HCT116 (cell line): ENCODE data around the gene RMI1. TPM values are rescaled to one million over a fixed set of nuclear protein-coding genes. Genes with fewer than 3 reads are reported as not detected.

Experiments
- ATAC-seq: fragments of 200-7000 bp; cut with Tn5 transposase; 2 replicates; pipeline ENCODE4 v1.9.1; 2020; ENCODE audit warnings: mild to moderate bottlenecking, moderate library complexity
- BruUV-seq: library from RNA; stranded (reverse); fragments of 400-500 nt; replicated peaks from 2 replicates; lab custom pipeline; 2021; lab: Mats Ljungman, UMichigan
- CTCF ChIA-PET: fragments of 300-600 bp; sonication (Branson Sonifier 250); formaldehyde crosslinking; loops from one replicate; lab custom pipeline; 2021; ENCODE audit warnings: antibody characterized with exemption; lab: Charles Lee
- POLR2A ChIA-PET: fragments of 300-600, 350-600 bp; sonication (Branson Sonifier 250); formaldehyde crosslinking; loops from one replicate; lab custom pipeline; 2021; ENCODE audit warnings: antibody characterized with exemption; lab: Charles Lee
- RAD21 ChIA-PET, 2 experiments: fragments of 300-600 bp; sonication (Branson Sonifier 250); formaldehyde crosslinking; loops; one replicate each; lab custom pipeline; 2023; ENCODE audit warnings: low total read pairs in 2 of 2; ENCODE audit not compliant: uncharacterized antibody in 2 of 2, unreplicated experiment in 2 of 2, low non-redundant PET in 1 of 2; lab: Charles Lee
- DNase-seq: peaks from one replicate; pipeline ENCODE4 v3.0.0-alpha.2; 2010; ENCODE audit warnings: low read depth, low spot score
- H2AFZ ChIP-seq: fragments of 200-600 bp; shearing (Covaris generic), sonication (generic); 2 replicates; pipeline ENCODE4 v1.6.1; 2017; ENCODE audit warnings: low read depth, mixed run types, mixed read lengths, antibody characterized with exemption, low read length; ENCODE audit not compliant: poor library complexity, severe bottlenecking
- H3K27ac ChIP-seq: 2 replicates; pipeline ENCODE4 v1.5.1; 2012; ENCODE audit warnings: low read depth, low read length
- H3K27me3 ChIP-seq: fragments of 200-600 bp; sonication (generic); 2 replicates; pipeline ENCODE4 v1.6.1; 2016; ENCODE audit warnings: mixed run types, low read length, mixed read lengths; ENCODE audit not compliant: insufficient read depth
- H3K36me3 ChIP-seq, 2 experiments: fragments of 200-500 bp in 1 of 2; fragments of 200-600 bp in 1 of 2; sonication (Bioruptor generic) in 1 of 2; sonication (generic) in 1 of 2; 2 replicates each; pipeline versions ENCODE4 v1.5.1 to v1.6.1; 2014 to 2016; ENCODE audit warnings: low read length in 2 of 2, inconsistent platforms in 1 of 2, mixed read lengths in 1 of 2, mixed run types in 1 of 2; ENCODE audit not compliant: insufficient read depth in 2 of 2, control insufficient read depth in 1 of 2
- H3K4me1 ChIP-seq, 2 experiments: fragments of 200-600 bp in 1 of 2; sonication (generic) in 1 of 2; 2 replicates each; pipeline versions ENCODE4 v1.5.1 to v1.6.1; 2012 to 2017; ENCODE audit warnings: low read length in 2 of 2, inconsistent platforms in 1 of 2, mild to moderate bottlenecking in 1 of 2, mixed read lengths in 1 of 2, mixed run types in 1 of 2, moderate library complexity in 1 of 2; ENCODE audit not compliant: insufficient read depth in 2 of 2, control insufficient read depth in 1 of 2
- H3K4me2 ChIP-seq: fragments of 200-600 bp; sonication (generic); 2 replicates; pipeline ENCODE4 v1.6.1; 2017; ENCODE audit warnings: mixed run types, low read length, mixed read lengths
- H3K4me3 ChIP-seq, 2 experiments: fragments of 200-600 bp in 1 of 2; sonication (generic) in 1 of 2; replicated peaks in 1 of 2; 2 replicates each; pipeline ENCODE4 v1.5.1; 2011 to 2016; ENCODE audit warnings: low read length in 2 of 2, control low read depth in 1 of 2, low read depth in 1 of 2, mild to moderate bottlenecking in 1 of 2, mixed read lengths in 1 of 2, mixed run types in 1 of 2
- H3K79me2 ChIP-seq: fragments of 200-600 bp; sonication (generic); 2 replicates; pipeline ENCODE4 v1.6.1; 2017; ENCODE audit warnings: mild to moderate bottlenecking, mixed run types, low read length, moderate library complexity, mixed read lengths; ENCODE audit not compliant: insufficient read depth
- H3K9ac ChIP-seq: fragments of 200-600 bp; sonication (generic); 2 replicates; pipeline ENCODE4 v1.6.1; 2016; ENCODE audit warnings: low read length, mixed read lengths
- H3K9me2 ChIP-seq: fragments of 200-600 bp; sonication (generic), shearing (Covaris generic); 2 replicates; pipeline ENCODE4 v1.6.1; 2017; ENCODE audit warnings: mixed run types, mild to moderate bottlenecking, moderate library complexity; ENCODE audit not compliant: insufficient read depth
- H3K9me3 ChIP-seq, 2 experiments: fragments of 200-500 bp in 1 of 2; fragments of 200-600 bp in 1 of 2; sonication (Bioruptor generic) in 1 of 2; sonication (generic) in 1 of 2; 2 replicates each; pipeline ENCODE4 v1.6.1; 2014 to 2017; ENCODE audit warnings: low read length in 2 of 2, mixed read lengths in 2 of 2, inconsistent platforms in 1 of 2, low read depth in 1 of 2, mild to moderate bottlenecking in 1 of 2, mixed run types in 1 of 2, moderate library complexity in 1 of 2; ENCODE audit not compliant: control insufficient read depth in 1 of 2, insufficient read depth in 1 of 2
- H4K20me1 ChIP-seq: fragments of 200-600 bp; sonication (generic), shearing (Covaris generic); 2 replicates; pipeline ENCODE4 v1.6.1; 2017; ENCODE audit warnings: mixed run types, mild to moderate bottlenecking, moderate library complexity; ENCODE audit not compliant: insufficient read depth
- ATF3 ChIP-seq: IDR thresholded peaks from 2 replicates; pipeline ENCODE4 v1.6.1; 2012
- CEBPB ChIP-seq: IDR thresholded peaks from 2 replicates; pipeline ENCODE4 v1.6.1; 2012; ENCODE audit warnings: low read depth
- CTCF ChIP-seq, 3 experiments: fragments of 200-600 bp in 1 of 3; sonication (generic) in 1 of 3; IDR thresholded peaks in 2 of 3; conservative IDR thresholded peaks in 1 of 3; 2 replicates each; pipeline ENCODE4 v1.5.1; 2012 to 2017; ENCODE audit warnings: low read depth in 2 of 3, low read length in 2 of 3, antibody characterized with exemption in 1 of 3, borderline replicate concordance in 1 of 3, control low read depth in 1 of 3, mild to moderate bottlenecking in 1 of 3, mixed read lengths in 1 of 3, mixed run types in 1 of 3, moderate library complexity in 1 of 3; ENCODE audit not compliant: insufficient read depth in 1 of 3
- ELF1 ChIP-seq: IDR thresholded peaks from 2 replicates; pipeline ENCODE4 v1.6.1; 2012; ENCODE audit warnings: low read depth, borderline replicate concordance
- FOSL1 ChIP-seq: IDR thresholded peaks from 2 replicates; pipeline ENCODE4 v1.6.1; 2012; ENCODE audit warnings: low read depth
- JUND ChIP-seq: IDR thresholded peaks from 2 replicates; pipeline ENCODE4 v1.6.1; 2012
- POLR2A ChIP-seq: IDR thresholded peaks from 2 replicates; pipeline ENCODE4 v1.7.0; 2011; ENCODE audit warnings: borderline replicate concordance; ENCODE audit not compliant: insufficient read depth, insufficient read length; ENCODE audit errors: extremely low read depth
- RAD21 ChIP-seq: IDR thresholded peaks from 2 replicates; pipeline ENCODE4 v1.6.1; 2012; ENCODE audit warnings: low read depth, mild to moderate bottlenecking
- SIN3A ChIP-seq: IDR thresholded peaks from 2 replicates; pipeline ENCODE4 v1.6.1; 2012; ENCODE audit warnings: low read depth
- SP1 ChIP-seq: IDR thresholded peaks from 2 replicates; pipeline ENCODE4 v1.6.1; 2012; ENCODE audit warnings: low read depth
- SRF ChIP-seq: IDR thresholded peaks from 2 replicates; pipeline ENCODE4 v1.6.1; 2012; ENCODE audit warnings: low read depth
- TCF7L2 ChIP-seq: IDR thresholded peaks from 2 replicates; pipeline ENCODE4 v1.7.0; 2011; ENCODE audit warnings: borderline replicate concordance, inconsistent platforms; ENCODE audit not compliant: insufficient read depth, insufficient read length; ENCODE audit errors: extremely low read depth
- YY1 ChIP-seq: IDR thresholded peaks from 2 replicates; pipeline ENCODE4 v1.6.1; 2011; ENCODE audit warnings: low read length, low read depth, moderate library complexity, mild to moderate bottlenecking; ENCODE audit not compliant: insufficient replicate concordance; ENCODE audit errors: extremely low read depth
- ZNF274 ChIP-seq: fragments of 200-500 bp; sonication (Bioruptor generic); IDR thresholded peaks from 2 replicates; pipeline ENCODE4 v1.6.1; 2014; ENCODE audit warnings: mild to moderate bottlenecking, low read depth, low read length, inconsistent platforms
- intact Hi-C: fragments of 100-400 bp; cut with micrococcal nuclease; formaldehyde crosslinking; loops from 2 replicates; pipeline ENCODE4 v1.10.0; 2022
- total RNA-seq: library from RNA; stranded (reverse); gene quantifications from one replicate; pipeline ENCODE4 v1.2.1, GENCODE V29; 2021; ENCODE audit not compliant: unreplicated experiment
- TF ChIP-seq, protein P1 (sequence below): IDR thresholded peaks from 2 replicates; pipeline ENCODE4 v1.6.1; 2012
- TF ChIP-seq, protein P2 (sequence below): IDR thresholded peaks from 2 replicates; pipeline ENCODE4 v1.6.1; 2012; ENCODE audit warnings: low read depth
- TF ChIP-seq, protein P3 (sequence below): IDR thresholded peaks from 2 replicates; pipeline ENCODE4 v1.6.1; 2011; ENCODE audit warnings: mild to moderate bottlenecking, low read length, moderate library complexity; ENCODE audit not compliant: insufficient replicate concordance; ENCODE audit errors: extremely low read depth

Gene RMI1
- total RNA-seq, 1 experiment from 2014 or later, result 26.8 TPM

GRCh38 chr9:83930881-83931280 lies 49.7 kb upstream of the RMI1 start (continued):
- TF ChIP-seq TCF7L2 (no peak), ELF1 (no peak), JUND (no peak), YY1 (no peak)

GRCh38 chr9:83932011-83932410 lies 48.6 kb upstream of the RMI1 start:
- ChIA-PET POLR2A (no interaction called here), RAD21 (no interaction called here), CTCF (no interaction called here)
- H3K4me3 ChIP-seq, result no peak overlapping the region
- no peaks in the 10 kb centered on the region for H3K9me3 ChIP-seq
- H3K4me2 ChIP-seq, result no peak overlapping the region
- no peak overlapping the region for H3K27ac ChIP-seq
- no peaks in the 10 kb centered on the region for H3K79me2 ChIP-seq
- H4K20me1 ChIP-seq, result no peaks in the 10 kb centered on the region
- intact Hi-C loops, result loop anchor here (10.0 kb wide), 2 partner anchors 463 to 1213 kb away; no protein-coding TSS in a partner anchor
- H3K27me3 ChIP-seq, result no peaks in the 10 kb centered on the region
- no peak for TF ChIP-seq SRF
- TF ChIP-seq POLR2A, result no peak
- no peak for TF ChIP-seq ATF3
- TF ChIP-seq, protein P1, sequence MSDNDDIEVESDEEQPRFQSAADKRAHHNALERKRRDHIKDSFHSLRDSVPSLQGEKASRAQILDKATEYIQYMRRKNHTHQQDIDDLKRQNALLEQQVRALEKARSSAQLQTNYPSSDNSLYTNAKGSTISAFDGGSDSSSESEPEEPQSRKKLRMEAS, result no peak
- TF ChIP-seq YY1, result no peak
- TF ChIP-seq CEBPB, result no peak
- TF ChIP-seq, protein P2, sequence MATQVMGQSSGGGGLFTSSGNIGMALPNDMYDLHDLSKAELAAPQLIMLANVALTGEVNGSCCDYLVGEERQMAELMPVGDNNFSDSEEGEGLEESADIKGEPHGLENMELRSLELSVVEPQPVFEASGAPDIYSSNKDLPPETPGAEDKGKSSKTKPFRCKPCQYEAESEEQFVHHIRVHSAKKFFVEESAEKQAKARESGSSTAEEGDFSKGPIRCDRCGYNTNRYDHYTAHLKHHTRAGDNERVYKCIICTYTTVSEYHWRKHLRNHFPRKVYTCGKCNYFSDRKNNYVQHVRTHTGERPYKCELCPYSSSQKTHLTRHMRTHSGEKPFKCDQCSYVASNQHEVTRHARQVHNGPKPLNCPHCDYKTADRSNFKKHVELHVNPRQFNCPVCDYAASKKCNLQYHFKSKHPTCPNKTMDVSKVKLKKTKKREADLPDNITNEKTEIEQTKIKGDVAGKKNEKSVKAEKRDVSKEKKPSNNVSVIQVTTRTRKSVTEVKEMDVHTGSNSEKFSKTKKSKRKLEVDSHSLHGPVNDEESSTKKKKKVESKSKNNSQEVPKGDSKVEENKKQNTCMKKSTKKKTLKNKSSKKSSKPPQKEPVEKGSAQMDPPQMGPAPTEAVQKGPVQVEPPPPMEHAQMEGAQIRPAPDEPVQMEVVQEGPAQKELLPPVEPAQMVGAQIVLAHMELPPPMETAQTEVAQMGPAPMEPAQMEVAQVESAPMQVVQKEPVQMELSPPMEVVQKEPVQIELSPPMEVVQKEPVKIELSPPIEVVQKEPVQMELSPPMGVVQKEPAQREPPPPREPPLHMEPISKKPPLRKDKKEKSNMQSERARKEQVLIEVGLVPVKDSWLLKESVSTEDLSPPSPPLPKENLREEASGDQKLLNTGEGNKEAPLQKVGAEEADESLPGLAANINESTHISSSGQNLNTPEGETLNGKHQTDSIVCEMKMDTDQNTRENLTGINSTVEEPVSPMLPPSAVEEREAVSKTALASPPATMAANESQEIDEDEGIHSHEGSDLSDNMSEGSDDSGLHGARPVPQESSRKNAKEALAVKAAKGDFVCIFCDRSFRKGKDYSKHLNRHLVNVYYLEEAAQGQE, result no peak
- no peak for TF ChIP-seq ELF1
- TF ChIP-seq SP1, result no peak
- no peak for TF ChIP-seq CTCF (IDR thresholded peaks at IDR 0.05 in 2 of 3, conservative IDR thresholded peaks at IDR 0.05 in 1 of 3; ENCODE audit: borderline replicate concordance in 1 of 3, insufficient read depth in 1 of 3, low read depth in 2 of 3, low read length in 2 of 3)
- no peak for TF ChIP-seq RAD21
- TF ChIP-seq TCF7L2, result no peak
- TF ChIP-seq JUND, result no peak
- no peak for TF ChIP-seq FOSL1
- no peak for TF ChIP-seq ZNF274
- TF ChIP-seq, protein P3, sequence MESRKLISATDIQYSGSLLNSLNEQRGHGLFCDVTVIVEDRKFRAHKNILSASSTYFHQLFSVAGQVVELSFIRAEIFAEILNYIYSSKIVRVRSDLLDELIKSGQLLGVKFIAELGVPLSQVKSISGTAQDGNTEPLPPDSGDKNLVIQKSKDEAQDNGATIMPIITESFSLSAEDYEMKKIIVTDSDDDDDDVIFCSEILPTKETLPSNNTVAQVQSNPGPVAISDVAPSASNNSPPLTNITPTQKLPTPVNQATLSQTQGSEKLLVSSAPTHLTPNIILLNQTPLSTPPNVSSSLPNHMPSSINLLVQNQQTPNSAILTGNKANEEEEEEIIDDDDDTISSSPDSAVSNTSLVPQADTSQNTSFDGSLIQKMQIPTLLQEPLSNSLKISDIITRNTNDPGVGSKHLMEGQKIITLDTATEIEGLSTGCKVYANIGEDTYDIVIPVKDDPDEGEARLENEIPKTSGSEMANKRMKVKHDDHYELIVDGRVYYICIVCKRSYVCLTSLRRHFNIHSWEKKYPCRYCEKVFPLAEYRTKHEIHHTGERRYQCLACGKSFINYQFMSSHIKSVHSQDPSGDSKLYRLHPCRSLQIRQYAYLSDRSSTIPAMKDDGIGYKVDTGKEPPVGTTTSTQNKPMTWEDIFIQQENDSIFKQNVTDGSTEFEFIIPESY, result no peak
- TF ChIP-seq SIN3A, result no peak
- no peak overlapping the region for H3K9ac ChIP-seq
- peaks cover 7 to 11% of the 10 kb centered on the region in 2 experiments; a peak in 3 of 4 replicates for H3K4me1 ChIP-seq
- ATAC-seq, result no peak
- DNase-seq, result no peak
- H2AFZ ChIP-seq, result no peak overlapping the region
- no peaks in the 10 kb centered on the region for H3K9me2 ChIP-seq
- no peaks in the 10 kb centered on the region for H3K36me3 ChIP-seq
- no TSS peak for BruUV-seq
